ENCODE measurements around the gene LONP2.
A peak's percentile ranks its signal among the peaks of the same experiment; 100 is the strongest.
"Not testable (repeated sequence)": the region's sequence is repeated elsewhere in the genome, so short reads cannot be mapped to it uniquely, and the experiment has no call there.

LONP2 gene

DNA sequence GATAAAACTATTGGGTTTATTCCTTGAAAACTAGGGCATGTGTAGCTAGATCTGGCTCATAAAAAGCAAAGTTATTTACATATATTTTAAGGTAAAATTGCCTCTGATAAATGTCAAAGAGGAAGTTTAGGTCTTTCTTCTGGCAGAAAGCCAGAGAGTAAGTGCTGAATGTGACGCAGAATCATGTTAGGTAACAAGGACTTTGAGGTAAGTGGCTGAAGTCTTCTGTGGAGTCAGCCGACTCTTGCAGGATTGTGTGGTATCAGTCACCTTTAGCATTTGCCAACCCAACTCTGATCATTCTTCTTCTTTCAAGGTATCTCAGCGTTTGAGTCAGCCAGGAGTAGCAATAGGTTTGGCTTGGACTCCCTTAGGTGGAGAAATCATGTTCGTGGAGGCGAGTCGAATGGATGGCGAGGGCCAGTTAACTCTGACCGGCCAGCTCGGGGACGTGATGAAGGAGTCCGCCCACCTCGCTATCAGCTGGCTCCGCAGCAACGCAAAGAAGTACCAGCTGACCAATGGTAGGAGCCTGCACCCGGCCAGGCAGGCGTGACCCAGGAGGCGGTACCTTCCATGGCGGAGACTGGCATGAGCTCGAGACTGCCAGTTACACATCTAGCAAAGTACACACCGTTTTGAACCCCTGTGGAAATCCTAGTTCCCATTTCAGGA, 103.2 kb downstream of the LONP2 start:
- DNase-seq = no peak

DNA sequence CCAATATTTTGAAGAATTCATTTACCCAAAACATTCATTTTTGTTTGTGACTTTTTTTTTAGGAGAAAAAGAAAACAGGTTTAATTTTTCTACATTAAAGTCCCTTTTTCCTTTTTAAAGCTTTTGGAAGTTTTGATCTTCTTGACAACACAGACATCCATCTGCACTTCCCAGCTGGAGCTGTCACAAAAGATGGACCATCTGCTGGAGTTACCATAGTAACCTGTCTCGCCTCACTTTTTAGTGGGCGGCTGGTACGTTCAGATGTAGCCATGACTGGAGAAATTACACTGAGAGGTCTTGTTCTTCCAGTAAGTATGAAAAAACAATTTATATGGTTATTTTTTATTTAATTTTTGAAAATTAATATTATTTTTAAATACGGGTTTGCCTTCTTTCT, 103.9 kb downstream of the LONP2 start:
- DNase-seq = no peak

DNA sequence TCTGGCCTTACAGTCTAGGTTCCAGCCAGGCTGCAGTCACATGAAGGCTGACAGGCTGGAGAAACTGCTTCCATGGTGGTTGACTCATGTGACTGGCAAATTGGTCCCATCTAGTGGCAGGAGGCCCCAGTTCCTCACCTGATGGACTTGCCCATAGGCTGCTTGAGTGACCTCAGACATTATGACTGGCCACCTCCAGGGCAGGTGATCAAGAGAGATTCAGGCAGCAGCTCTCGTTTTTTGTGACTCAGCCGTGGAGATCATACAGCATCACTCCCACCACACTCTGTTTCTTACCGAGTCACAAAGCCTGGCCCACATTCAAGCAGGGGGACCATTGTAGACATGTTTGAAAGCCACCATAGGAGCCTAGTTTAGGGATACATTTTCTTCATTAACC, 106.6 kb downstream of the LONP2 start:
- no peak for DNase-seq

DNA sequence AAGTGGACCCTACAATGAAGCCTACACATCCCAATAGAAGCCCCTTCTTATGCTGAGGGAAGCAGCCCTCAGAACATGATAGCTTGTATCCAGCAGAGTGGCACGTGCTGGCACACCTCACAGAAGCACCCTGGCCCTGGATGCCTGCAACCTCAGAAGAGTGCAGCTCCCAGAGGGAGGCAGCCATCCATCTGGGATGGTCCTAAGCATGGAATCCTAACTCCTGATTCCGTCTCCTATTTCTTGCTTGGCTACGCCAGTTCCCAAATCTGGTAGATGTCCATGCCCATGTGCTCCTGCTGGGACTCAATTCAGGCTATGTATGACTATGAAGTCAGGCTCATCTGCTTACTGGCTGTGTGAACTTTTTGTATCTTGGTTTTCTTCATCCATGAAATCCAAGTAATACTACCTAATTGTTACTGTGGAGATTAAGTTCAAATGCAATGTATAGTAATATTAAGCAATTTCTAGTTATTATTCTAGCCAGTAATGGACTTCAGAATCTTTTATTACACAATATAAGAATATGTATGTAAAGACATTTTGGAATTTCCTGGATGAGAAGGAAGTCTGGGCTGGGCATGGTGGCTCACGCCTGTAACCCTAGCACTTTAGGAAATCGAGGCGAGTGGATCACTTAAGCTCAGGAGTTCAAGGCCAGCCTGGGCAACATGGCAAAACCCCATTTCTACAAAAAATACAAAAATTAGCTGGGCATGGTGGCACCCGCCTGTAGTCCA, 108.7 kb downstream of the LONP2 start:
- DNase-seq = no peak

DNA sequence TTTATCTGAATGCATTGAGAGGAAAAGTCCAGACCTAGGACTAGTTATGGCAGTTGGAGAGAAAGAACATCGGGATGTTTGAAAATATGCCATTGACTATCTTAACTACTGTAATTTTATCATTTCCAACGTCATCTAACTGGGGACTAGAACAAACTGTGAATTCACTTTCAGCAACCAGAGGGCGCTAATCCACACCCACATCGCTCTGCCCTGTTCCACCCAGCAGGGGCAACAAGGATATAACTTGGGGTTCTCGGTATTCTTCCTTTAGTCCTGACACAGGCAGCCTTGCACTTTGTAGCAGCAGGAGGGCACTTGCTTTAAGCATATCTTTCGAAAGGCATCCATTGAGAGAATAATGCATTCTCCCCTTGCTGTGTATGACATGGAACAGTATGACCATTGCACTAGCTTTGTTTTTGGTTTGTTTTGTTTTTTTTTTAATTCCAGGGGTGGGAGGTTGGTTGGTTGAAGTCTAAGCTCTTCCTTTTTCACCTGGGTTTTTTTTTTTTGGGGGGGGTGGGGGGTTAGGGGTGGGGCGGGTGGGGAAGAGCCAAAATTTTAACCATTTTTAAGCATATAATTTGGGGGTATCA, 109.6 kb downstream of the LONP2 start:
- DNase-seq = peak; percentile 85

DNA sequence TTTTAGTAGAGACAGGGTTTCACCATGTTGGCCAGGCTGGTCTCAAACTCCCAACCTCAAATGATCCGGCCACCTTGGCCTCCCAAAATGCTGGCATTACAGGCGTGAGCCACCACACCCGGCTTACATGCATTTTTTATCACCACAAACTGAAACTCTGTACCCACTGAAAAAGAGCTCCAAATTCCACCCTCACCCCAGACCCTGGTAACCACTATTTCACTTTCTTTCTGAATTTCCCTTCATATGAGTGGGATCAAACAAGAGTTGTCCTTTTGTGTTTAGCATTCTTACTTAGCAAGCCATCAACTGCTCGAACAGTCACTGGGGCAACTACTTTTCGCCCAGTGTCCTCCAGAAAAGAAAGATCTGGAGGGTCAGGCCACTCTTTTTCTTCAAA, 110.3 kb downstream of the LONP2 start:
- not testable (repeated sequence) for DNase-seq

DNA sequence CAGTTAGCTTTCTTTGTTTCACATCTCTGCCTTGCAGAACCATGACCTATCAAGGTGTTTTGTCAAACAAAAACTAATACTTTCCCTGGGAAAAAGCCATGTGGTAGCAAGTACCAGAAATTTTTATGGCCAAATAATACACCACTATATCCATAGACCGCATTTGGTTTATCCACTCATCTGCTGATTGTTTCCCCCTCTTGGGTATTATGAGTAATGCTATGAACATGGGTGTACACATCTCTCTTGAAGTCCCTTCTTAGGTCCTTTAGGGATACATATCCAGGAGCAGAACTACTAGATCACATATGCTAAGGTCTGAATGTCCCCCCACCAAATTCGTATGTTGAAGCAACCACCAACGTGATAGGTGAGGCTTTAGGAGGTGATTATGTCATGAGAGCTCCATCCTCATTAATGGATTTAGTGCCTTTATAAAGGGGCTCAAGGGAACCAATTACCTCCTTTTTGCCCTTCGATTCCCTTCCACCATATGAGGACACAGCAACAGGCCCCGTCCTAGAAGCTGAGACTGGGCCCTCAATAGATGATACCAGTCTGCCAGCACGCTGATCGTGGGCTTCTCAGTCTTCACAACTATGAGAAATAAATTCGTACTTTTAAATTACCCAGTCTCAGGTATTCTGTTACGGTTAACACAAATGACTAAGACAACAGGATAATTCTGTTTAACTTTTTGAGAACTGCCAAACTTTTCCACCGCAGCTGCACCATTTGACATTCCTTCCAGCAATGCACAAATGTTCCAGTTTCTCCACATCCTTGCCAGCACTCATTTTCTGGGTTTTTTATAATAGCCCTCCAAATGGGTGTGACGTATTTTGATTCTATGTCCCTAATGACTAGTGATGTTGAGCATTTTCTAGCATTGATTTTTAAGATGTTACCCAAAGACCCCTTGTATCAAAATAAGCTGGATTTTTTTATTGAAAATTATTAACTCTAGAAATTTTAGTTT, 111.1 kb downstream of the LONP2 start:
- DNase-seq = no peak

DNA sequence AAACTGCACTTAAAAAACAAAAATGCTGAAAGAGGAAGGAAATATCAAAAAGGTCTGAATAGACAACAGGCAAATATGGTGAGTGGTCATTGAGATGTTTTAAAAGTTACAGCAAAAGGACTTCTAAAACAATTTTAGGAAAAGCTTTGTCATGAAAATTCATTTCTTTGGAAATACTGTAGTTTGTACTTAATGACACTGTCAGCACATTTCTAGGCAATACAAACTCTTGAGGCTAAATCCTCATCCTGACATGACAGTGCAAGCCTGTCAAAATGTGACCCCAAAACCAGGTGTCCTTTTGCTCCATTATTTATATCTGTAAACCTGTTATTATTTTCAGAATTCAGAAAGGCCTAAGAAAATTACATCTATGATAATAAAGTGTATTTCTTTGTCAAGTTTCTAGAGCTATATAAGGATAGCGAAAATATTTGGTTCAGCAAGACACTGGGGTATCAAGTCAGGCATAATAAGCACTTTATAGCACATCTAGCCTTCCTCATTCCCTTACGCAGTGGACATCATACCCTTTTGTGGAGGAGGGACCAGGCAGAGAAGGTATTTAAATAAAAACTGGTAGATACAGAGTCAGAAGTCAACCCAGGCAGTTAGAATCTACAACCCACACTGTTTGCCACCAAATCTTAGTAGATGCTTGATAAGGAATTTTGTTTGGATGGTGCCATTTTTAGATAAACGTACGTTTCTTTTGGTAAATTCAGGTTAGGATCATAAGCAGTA, 112.7 kb downstream of the LONP2 start:
- no peak for DNase-seq

DNA sequence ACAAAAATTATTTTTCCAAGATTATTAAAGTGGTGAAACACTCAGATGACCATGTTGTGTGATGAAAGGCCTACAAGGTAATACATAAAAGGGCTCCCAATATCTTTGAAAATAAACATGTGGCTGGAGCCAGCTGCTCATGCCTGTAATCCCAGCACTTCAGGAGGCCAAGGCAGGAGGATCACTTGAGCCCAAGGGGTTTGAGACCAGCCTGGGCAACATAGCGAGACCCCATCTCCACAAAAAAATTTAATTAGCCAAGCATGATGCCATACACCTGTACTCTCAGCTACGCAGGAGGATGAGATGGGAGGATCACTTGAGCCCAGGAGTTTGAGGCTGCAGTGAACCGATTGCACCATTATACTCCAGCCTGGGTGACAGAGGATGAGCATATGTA, 114.3 kb downstream of the LONP2 start:
- DNase-seq = no peak

DNA sequence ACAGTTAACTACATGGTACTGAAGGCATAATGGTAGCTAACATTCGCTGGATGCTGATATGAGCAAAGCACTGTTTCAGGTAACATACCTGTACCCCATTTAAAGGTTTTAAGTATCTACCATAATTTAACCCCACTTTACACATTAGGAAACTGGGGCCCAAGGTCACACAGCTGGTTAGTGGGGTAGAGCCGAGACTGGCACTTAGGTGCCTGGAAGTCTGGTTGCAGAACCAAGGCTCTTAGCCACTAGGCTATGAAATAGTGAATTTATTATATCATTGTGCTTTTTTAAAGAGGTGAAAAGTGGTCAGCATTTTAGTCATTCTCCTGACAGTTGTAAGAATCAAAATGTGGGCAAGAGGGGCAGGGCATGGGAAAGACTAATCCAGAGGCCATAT, 115.9 kb downstream of the LONP2 start:
- DNase-seq = no peak

DNA sequence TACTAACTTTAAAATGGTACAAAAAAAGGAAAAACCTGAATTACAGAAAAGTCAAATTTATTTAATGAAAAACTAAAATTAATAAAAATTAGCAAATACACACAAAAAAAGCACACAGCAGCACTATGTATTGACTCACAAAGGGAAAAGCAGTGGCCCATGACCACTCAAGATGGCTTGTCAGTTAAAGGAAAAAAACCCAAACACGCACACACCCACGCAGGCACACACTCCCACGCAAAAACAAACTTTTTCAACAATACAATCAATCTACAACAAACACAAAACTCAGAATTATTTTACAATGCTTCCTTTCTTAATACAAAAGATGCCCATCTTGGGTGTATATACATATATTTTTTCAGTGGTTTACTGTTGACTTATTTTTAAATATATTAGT, 116.9 kb downstream of the LONP2 start:
- DNase-seq = no peak

DNA sequence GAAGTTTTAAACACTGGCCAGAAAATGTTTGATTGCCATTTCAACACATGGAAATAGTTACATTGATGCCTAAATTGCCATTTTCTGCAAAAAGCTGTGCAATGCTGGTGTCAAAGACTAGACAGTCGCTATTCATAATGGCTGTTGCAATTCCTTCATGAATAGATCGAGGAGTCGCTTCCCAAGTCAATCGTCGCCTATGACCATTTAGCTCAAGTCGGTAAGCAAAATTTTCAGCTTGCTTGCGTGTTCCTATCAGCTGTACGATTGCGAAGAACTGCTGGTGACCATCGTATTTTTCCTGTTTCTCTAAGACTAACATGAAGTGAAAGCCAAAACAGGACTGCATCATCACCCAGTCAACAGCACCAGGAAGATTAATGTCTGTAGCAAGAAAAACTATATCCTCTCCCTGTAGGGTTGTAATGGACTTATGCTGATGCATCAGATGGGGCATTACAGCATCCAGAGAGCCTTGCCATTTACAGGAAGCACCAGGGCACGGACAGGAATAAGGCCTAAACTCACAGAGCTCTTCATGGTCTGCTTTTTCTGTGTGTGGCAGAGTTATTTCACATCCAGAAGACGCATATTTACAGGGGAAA, 117.5 kb downstream of the LONP2 start:
- no peak for DNase-seq

DNA sequence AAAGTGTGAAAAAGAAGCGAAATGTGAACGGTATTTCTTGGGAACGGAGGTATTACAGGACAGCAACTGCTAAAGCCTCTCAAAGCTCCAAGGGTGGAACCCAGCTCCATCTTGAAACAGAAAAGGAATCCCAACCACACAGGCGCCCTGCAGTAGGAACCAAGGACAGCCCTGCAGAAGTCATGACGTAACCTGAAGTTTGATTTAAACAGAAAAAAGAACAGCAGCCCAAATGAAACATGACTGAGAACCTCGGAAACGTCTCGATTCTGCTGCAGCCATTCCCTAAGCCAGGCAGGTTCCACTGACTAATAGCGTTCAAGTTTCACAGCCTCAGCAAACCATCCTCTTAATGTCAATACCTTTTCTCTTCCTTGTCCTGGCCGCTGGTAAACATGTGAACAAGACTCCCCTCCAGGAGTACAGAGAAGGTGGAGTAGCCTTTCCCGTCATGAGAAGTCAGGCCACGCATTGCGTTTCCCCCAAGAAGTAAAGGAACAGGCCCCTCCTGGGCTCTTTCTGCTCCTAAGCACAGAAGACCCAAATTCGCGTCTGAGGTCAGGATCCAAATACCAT, 121.0 kb downstream of the LONP2 start:
- no peak for DNase-seq

DNA sequence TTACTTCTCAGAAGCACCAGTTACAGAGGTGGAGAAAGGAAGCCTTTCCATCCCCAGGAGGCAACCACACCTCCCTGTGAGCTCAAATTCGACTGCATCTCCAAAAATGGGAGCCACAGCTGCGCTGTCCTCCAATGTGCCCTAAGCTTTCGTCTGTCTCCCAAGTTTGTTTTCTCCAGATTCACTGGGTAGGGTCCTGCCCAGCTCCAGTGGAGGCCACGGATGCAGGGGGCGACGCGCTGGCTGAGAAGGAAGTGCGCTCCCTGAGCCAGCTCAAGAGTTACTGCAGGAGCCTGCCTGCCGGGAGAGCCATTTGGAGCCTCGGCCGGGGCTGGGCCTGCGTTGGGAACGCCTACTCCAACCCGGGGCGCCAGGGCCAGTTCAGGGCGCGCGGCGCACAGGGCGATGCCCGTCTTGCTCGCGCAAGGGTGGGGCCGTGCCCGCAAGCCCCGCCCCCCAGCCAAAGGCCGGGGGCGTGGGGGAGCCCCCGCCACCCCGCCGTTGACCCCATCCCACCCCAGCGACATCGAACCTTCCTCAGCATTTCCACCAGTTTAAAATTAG, 121.6 kb downstream of the LONP2 start:
- peak; percentile 94 for DNase-seq

DNA sequence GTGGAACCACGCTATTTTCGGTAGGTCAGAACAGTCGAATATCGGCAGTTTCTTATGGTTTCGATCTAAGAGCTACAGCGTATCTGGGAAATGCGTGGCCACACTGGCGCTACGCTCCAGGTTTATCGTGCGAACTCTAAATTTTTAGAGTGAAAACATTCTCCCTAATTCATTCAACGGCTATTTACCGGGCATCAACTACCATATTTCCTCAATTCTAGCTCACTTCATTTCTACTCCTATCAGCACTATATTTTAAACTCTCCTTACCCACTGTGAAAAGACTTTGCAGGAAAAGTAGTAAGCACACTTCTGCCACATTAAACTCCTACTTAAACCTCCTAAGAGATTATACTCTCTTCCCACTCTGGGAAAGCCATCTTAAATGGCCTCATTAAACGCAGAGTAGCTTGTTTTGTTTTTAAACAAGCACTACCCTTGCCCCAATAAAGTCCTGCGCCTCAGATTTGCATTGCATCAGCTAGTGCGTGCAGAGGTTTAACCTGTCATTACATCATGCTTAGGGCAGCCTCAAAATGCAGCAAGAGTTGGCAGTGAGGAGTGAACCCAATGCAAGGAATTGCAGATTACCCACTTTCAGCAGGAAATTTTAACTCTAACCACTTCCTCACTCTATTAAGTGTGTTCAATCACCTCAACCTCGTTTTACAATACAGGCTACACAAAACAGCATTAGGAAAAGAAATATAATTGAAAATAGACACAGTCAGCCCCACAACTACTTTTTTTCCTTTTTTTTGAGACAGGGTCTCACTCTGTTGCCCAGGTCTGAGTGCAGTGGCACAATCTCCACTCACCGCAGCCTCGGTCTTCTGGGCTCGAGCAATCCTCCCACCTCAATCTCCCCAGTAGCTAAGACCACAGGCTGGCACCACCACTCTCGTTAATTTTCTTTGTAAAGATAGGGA, 122.3 kb downstream of the LONP2 start:
- DNase-seq = peak; percentile 83

DNA sequence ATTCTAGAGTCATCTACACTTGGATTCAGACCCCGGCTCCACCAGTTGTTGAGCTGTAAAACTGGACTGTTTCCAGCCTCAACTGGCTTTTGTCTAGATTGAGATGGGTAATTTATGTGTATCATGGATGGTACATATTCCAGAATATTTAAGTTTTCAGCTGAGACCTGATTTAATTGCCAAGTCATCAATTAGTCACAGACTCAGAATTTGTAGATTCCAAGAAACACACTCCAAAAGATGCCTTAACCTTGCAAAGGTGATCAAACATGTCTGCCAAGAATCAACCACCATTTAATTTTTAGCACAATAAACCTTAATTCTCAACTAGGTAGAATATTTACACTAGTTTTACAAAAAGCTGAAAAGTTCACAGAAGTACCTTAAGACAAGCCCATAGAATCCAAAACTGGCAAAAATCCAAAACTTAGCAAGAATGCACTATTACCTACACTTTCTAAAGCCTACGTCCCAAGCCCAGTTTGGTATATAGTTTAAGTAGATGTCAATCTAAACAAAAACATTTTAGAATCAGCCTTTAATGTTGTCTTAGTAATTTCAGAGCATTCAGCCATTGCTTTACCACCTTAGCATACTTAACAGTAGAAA, 123.4 kb downstream of the LONP2 start:
- DNase-seq = no peak

DNA sequence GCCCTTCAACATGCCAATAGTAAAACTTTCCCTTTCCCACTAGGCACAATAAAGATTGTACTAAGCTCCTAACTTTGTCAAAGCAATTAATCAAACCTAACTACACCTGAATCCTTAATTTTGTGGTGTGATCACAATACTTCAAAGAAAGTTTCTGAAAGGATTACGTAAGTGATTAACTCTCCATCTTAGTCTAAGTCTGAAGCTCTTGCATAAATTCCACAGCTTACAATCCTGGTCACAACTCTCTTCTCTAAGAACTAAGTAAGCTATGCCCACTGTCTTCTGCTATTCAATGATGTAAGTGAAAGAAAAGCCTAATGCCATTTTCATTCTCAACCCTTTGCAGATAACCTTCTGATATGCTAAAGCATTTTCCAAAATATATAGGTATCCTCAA, 125.7 kb downstream of the LONP2 start:
- no peak for DNase-seq

DNA sequence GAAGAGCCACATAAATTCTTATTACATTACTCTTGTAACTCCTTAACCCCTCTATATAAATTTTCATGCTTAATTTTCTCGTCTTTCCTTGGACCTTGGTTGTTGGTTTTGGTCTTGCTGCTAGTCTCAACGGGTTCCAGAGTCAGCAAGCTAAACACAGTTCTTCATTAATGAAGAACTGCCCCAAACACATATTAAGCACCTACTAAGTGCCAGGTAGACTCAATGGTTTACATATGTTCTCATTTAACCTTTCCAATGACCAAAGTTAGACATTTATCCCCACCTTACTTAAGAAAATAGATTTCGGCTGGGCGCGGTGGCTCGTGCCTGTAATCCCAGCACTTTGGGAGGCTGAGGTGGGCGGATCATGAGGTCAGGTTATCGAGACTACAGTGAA, 126.1 kb downstream of the LONP2 start:
- no peak for DNase-seq

DNA sequence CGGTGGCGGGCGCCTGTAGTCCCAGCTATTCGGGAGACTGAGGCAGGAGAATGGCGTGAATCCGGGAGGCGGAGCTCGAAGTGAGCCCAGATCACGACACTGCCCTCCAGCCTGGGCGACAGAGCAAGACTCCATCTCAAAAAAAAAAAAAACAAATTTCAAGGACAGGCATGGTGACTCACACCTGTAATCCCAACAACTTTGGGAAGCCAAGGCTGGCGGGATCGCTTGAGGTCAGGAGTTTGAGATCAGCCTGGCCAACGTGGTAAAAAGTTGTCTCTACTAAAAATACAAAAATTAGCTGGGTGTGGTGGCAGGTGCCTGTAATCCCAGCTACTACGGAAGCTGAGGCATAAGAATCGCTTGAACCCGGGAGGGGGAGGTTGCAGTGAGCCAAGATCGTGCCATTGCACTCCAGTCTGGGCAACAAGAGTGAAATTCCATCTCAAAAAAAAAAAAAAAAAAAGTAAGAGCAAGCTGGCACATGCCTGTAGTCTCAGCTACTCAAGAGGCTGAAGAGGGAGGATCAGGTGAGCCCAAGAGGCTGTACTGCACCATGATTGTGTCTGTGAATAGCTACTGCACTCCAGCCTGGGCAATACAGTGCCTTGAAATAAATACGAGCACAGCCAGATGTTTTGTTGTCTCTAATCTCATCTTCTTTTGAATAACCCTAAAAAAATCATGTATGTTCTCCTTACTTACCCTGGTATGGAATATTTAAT, 126.7 kb downstream of the LONP2 start:
- DNase-seq = not testable (repeated sequence)

Measured in RPMI8226 (cell line).